CD4-positive, alpha-beta T cell treated with Interleukin-21 for 1 hour (primary cell): ENCODE results near the gene GATAD2B.
"Not testable (repeated sequence)": the region's sequence is repeated elsewhere in the genome, so short reads cannot be mapped to it uniquely, and the experiment has no call there.

Source experiments
- DNase-seq: peaks from one replicate; pipeline ENCODE4 v3.0.0-alpha.2; 2020

GATAD2B gene

GRCh38 chr1:153929426-153929825 lies 6.7 kb upstream of the GATAD2B start:
- DNase-seq: no peak

DNA sequence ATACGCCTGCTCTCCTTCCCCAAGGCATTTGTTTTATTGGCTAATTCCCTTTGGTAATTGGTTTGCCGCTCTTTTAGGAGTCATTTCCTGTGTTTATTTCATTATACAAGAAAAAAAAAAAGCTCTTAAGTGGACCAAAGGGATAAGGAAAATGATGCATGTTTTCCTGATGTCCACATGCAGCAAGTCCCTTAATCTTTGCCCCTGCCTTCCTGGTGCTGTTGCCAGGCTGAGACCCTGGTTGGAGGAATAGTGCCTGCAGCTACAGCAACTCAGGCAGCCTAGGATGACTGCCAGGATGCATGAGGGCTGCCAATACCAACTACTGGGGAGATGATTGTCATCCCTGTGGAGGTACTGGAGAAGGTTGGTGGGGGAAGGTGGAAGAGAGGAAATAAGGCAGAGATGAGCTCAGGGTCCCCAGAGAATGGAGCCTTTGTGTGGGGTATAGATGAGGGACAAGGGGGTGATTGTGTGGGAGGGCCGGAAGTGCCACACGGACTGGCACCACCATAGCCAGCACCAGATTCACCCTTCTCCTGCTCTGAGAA lies 6.1 kb upstream of the GATAD2B start:
- DNase-seq: no peak

DNA sequence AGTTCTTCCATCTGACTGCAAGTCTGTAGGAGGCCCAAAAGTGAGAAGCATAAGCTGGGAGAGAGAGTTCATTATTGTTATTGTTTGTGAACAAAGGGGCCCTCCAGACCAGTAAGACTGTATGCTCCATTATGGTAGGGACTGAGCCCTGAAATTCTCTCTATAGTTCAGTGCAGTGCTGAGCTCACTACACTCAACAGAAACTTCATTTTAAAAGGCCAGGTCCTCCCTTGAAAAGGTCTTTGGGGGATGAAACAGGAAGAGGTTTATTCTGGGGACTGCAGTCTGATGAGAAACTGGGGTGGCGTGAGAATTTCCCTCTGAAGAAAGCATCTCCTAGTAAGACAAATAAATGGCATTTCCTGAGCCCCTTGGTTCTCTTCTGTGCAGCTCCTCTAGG lies 5.5 kb upstream of the GATAD2B start:
- DNase-seq: no peak

DNA sequence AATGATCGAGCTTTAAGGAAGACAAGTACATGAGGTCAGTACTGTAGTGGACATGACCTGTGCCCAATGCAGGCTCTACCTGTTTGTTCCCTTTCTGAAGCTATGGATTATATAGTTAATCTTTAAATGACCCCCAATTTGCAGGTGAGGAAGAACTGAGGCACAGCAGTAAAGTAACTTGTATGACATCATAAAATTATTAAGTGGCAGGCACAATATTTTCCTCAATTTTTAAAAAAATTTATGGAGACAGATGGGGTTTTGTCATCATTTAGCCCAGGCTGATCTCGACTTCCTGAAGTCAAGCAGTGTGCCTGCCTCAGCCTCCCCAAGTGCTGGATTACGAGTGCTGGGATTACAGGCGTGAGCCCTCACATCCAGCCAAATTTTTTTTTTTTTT lies 3.6 kb upstream of the GATAD2B start:
- no peak for DNase-seq

DNA sequence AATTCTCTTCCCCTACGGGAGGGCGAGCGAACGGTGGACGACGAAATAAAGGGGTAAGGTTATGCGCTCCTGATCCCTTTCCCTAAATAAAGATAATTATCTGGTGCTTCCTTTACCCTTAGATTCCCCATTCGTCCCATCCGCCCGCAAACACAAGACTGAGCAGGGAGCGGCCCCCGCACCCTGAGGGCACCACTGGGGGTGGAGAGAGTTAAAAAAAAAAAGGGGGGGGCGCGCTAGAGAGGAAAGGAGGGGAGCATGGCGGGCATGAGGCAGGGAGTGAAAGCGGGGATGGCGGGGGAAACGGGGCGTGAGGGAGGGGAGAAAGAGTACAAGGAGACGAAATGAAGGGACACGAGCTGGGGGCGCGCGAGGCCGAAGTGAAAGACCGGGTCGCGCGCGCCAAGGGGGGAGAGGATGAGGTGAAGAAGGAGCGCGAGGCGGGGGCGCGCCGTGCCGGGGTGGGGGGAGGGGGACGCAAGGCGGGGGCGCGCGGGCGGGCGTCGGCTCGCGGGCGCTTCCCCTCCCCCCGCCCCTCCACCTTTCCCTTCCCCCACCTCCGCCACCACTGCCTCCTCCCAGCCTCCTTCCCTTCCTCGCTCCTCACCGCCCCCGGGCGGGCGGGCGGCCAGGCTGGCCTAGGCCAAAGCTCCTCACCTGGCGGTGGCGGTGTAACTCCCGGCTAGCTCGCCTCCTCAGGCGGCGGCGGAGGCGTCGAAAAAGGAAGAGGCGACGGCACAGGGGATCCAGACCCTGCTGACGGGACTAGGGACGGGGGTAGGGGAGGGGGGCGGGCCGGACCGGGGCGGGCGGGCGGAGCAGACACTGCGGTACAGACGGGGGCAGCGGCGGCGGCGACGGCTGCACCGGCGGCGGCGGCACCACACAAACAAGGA lies 448 bp downstream of the GATAD2B start:
- DNase-seq: no peak

DNA sequence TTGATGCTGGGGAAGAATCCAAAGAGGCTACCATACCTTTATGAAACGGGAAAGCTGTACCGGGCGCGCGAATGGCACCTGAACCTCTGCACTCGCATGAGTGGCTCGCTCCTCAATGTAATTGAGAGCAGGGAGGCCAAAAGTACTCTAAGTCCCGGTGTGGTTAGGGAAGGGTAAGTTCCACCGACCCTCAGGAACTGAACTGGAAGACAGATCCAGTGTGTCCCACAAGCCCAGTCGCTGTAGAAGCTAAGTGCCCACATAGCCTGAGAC lies 1.0 kb downstream of the GATAD2B start:
- peak; percentile 6 for DNase-seq

GRCh38 chr1:153921080-153921802 lies 1.5 kb downstream of the GATAD2B start:
- no peak for DNase-seq

- peak; percentile 58 for DNase-seq
Observed at GRCh38 chr1:153919876-153920852, 2.6 kb downstream of the GATAD2B start.

DNA sequence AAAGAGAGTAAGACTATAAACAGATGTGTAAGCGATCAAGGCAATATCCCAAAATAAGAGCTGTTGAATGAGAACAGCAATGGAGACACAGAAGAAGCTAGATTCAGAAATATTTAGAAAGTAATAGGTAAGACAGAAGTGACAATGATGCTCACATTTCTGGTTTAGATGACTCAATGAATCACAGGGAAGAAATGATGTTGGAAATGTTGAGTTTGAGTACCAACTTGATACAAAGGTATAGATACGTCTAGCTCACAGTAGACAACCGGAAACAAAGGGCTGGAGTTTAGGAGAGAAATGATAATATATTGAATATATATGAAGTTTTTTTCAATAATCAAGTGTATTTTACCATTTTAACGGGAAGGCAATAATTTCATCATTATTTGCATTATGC lies 6.5 kb downstream of the GATAD2B start:
- DNase-seq: no peak

DNA sequence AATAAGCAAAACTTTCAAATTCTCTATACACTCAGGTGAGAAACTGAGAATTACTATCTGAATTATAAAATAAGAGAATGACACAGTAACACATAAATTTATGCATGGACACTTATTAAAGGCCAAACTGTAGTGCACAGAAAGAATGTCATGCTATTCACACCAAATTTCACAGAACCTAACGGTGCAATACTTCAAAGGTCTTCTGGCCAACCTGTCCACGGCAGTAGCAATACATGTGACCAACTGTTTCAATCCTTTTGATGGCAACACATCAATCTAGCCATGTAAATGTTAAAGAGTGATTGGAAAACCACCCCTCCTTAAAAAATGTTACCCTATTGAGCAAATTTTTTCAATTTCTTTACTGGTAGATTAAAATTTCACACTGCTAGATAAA lies 10.4 kb downstream of the GATAD2B start:
- no peak for DNase-seq

DNA sequence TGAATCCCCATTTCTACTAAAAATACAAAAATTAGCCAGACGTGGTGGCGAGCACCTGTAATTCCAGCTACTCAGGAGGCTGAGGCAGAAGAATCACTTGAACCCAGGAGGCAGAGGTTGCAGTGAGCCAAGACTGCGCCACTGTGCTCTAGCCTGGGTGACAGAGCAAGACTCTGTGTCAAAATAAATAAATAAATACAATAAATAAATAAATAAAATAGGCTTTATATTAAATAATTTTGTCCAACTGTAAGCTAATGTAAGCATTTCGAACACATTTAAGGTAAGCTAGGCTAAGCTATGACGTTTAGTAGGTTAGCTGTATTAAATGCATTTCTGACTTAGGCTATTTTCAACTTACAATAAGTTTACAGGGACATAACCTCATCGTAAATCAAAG lies 12.2 kb downstream of the GATAD2B start:
- DNase-seq: not testable (repeated sequence)

DNA sequence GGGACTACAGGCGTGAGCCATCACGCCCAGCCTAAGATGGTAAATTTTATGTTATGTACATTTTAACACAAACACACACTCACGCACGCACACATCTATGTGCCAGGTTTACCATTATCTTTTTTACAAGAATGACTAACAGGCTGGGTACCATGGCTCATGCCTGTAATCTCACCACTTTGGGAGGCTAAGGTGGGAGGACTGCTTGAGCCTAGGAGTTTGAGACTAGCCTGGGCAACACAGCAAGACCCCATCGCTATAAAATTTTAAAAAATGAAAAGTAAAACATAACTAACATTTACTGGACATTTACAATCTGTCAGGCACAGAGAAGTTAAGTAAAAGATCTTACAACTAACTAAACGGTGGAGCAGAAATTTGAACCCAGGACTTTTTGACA lies 14.7 kb downstream of the GATAD2B start:
- no peak for DNase-seq

DNA sequence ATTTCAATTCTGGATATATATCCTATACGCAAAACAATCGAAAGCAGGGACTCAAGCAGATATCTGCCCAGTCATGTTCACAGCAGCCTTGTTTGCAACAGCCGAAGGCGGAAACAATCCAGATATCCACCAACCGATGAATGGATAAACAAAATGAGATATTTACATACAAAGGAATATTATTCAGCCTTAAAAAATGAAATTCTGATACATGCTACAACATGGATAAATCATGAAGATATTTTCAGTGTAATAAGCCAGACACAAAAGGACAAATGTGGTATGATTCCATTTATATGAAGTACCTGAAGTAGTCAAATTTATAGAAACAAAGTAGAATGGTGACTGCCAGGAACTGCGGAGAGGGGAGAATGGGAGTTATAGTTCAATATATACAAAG lies 15.6 kb downstream of the GATAD2B start:
- no peak for DNase-seq

DNA sequence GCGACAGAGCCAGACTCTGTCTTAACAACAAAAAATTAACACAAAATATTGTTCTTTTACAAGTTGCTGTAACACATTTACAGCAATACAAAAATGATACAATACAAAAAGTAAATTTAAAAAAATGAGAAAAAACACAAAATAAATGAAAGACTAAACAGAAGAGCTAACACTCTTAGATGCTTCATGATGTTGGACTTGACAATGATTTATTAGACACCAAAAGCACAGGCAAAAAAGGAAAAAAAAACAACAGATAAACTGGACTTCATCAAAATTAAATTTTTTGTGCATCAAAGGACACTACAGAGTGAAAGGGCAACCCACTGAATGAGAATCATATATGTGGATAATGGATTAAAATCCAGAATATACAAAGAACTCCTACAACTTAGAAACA lies 16.4 kb downstream of the GATAD2B start:
- DNase-seq: no peak

DNA sequence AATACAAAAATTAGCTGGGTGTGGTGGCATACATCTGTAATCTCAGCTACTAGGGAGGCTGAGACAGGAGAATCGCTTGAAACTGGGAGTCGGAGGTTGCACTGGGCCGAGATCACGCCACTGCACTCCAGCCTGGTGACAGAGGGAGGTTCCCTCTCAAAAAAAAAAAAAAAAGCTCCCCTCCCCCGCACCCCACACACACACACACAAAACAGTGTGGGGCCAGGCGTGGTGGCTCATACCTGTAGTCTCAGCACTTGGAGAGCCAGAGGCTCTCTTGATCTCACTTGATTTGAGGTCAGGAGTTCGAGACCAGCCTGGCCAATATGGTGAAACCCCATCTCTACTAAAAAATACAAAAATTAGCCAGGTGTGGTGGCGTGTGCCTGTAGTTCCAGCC lies 16.9 kb downstream of the GATAD2B start:
- not testable (repeated sequence) for DNase-seq

- no peak for DNase-seq
Observed at GRCh38 chr1:153903841-153904455, 18.8 kb downstream of the GATAD2B start.

- DNase-seq: no peak
Observed at GRCh38 chr1:153899509-153899908, 23.3 kb downstream of the GATAD2B start.

- not testable (repeated sequence) for DNase-seq
Observed at GRCh38 chr1:153895866-153896265, 26.9 kb downstream of the GATAD2B start.

GRCh38 chr1:153891042-153891441 lies 31.7 kb downstream of the GATAD2B start:
- not testable (repeated sequence) for DNase-seq

DNA sequence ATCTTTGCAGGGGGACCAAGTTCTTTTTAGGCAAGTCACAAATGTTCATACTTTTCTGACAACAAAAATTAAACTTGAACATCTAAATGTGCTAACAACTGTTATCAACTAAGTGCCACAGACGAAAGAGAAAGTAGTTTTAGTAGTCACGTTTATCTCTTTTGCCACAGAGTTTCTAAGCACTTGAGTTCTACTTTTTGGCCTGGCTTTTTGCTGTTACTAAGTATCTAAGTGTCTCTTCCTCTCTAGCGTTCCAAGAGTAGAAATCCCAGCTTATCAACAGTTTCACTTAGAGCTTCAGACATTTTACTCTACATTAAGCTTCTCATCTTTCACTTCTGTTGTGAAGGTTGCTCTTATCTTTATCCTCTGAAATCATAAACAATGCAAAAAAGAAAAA lies 34.2 kb downstream of the GATAD2B start:
- DNase-seq: no peak

- no peak for DNase-seq
Observed at GRCh38 chr1:153886127-153886526, 36.6 kb downstream of the GATAD2B start.

DNA sequence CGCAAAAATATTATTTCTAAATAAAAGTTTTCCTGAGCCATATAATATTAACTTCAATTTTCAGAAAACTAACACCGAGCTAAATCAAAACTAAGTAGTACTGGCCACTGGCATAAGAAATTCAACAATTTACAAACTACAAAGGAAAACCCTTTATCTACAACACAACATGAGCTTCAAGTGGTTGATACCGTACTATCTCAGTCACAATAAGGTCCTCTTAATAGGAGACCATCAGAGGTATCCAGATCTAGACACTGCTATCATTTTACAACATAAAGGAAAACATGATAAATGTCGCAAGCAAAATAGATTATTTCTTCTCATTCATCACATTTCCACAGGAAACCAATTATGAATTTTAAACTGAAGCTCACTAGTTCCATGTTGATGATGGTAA lies 39.5 kb downstream of the GATAD2B start:
- DNase-seq: no peak
